Measurements from ENCODE around the gene CKAP5. TPM values are rescaled to one million over a fixed set of nuclear protein-coding genes. Genes with fewer than 3 reads are reported as not detected.

Gene CKAP5
- total and polyA plus RNA-seq, 12 donors, result 9.6 to 114 (median 80.1) TPM

- Histone ChIP-seq H3K27me3 (no peaks in the 10 kb centered on the region), H3K4me3 (no peak overlapping the region), H3K9me3 (no peaks in the 10 kb centered on the region), H3K36me3 (peaks cover 0 to 53% (median 4%) of the 10 kb centered on the region in 9 donors), H3K27ac (no peak overlapping the region), H3K4me1 (no peaks in the 10 kb centered on the region)
- ATAC-seq (peak in 2 of 8 donors; percentile 7 to 18), DNase-seq (no peak)
- intact Hi-C loops (cut with DNase I), result loop anchor here in 6 of 10 donors (1.0 to 10.0 kb wide), 6 partner anchors 264 to 736 kb away; partner anchors contain the start of gene MYBPC3 (in 2 of the 6)
- no peak for TF ChIP-seq CTCF (IDR thresholded peaks at IDR 0.05)
- 84 to 90% methylated on average over 7 of the region's 7 CpGs for WGBS, 2 donors
Measured at GRCh38 chr11:46889251-46889650, 43.2 kb upstream of the CKAP5 start.

- 85 to 89% methylated on average over 5 of the region's 5 CpGs for WGBS, 2 donors
- TF ChIP-seq CTCF (IDR thresholded peaks at IDR 0.05), result no peak
- H3K36me3 ChIP-seq, result peaks cover 0 to 54% (median 4%) of the 10 kb centered on the region in 9 donors
- no peaks in the 10 kb centered on the region for H3K9me3 ChIP-seq
- no peaks in the 10 kb centered on the region for H3K4me1 ChIP-seq
- H3K4me3 ChIP-seq, result no peak overlapping the region
- ATAC-seq (no peak), DNase-seq (no peak)
- H3K27me3 ChIP-seq, result no peaks in the 10 kb centered on the region
- no peak overlapping the region for H3K27ac ChIP-seq
- intact Hi-C loops (cut with DNase I), result loop anchor here in 6 of 10 donors (1.0 to 10.0 kb wide), 6 partner anchors 264 to 736 kb away; partner anchors contain the start of gene MYBPC3 (in 2 of the 6)
Measured at GRCh38 chr11:46888636-46889035, 42.6 kb upstream of the CKAP5 start.

- peaks cover 0 to 46% (median 4%) of the 10 kb centered on the region in 9 donors for H3K36me3 ChIP-seq
- H3K9me3 ChIP-seq, result no peaks in the 10 kb centered on the region
- H3K4me3 ChIP-seq, result no peak overlapping the region
- H3K27me3 ChIP-seq, result no peaks in the 10 kb centered on the region
- no peaks in the 10 kb centered on the region for H3K4me1 ChIP-seq
- no peak overlapping the region for H3K27ac ChIP-seq
- TF ChIP-seq CTCF (IDR thresholded peaks at IDR 0.05), result no peak
- ATAC-seq, result no peak
- intact Hi-C loops (cut with DNase I), result loop anchor here in 4 of 10 donors (5.0 to 10.0 kb wide), 3 partner anchors 469 to 739 kb away; partner anchors contain the start of gene MYBPC3 (in 2 of the 4)
- 87 to 92% methylated on average over 11 of the region's 11 CpGs for WGBS, 2 donors
- DNase-seq, result no peak
Measured at GRCh38 chr11:46886211-46886610, 40.1 kb upstream of the CKAP5 start.

- DNase-seq (no peak), ATAC-seq (peak in 1 of 8 donors; percentile 53)
- peaks cover 0 to 69% (median 10%) of the 10 kb centered on the region in 9 donors for H3K36me3 ChIP-seq
- no peaks in the 10 kb centered on the region for H3K27me3 ChIP-seq
- intact Hi-C loops (cut with DNase I), result no loop called here
- H3K4me1 ChIP-seq, result no peaks in the 10 kb centered on the region
- no peak overlapping the region for H3K4me3 ChIP-seq
- no peak overlapping the region for H3K27ac ChIP-seq
- H3K9me3 ChIP-seq, result no peaks in the 10 kb centered on the region
- TF ChIP-seq CTCF (IDR thresholded peaks at IDR 0.05), result no peak
- 95 to 97% methylated on average over 10 of the region's 10 CpGs for WGBS, 2 donors
Measured at GRCh38 chr11:46879056-46879585, 33.0 kb upstream of the CKAP5 start.
